GM21717 (cell line): ENCODE measurements around the gene FOXO3.

Source experiments
- ATAC-seq: cut with Tn5 transposase; IDR thresholded peaks from one replicate; pipeline ENCODE4 v1.9.1; 2021; ENCODE audit warnings: mild to moderate bottlenecking, moderate library complexity; ENCODE audit not compliant: unreplicated experiment

Gene FOXO3

DNA sequence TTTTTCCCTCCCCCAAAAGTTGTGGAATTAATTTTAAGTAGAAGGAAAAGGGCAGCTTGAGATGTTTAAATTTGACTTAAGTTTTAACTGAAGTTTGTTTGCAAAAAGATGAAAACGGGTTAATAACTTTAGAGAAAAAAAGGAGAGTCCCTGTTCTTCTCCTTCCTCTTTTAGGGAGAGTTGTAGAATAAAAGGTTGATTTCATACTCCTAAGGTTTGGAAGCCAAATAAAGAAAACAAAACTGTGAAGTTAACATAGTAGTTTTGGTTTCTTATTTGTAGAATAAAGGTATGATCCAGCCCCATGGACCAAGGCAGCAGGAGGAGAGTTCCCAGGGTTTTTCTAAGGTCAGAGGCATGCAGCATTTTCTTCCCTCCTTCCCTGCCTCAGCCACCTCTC is 33.4 kb downstream of the FOXO3 start:
- no peak for ATAC-seq

DNA sequence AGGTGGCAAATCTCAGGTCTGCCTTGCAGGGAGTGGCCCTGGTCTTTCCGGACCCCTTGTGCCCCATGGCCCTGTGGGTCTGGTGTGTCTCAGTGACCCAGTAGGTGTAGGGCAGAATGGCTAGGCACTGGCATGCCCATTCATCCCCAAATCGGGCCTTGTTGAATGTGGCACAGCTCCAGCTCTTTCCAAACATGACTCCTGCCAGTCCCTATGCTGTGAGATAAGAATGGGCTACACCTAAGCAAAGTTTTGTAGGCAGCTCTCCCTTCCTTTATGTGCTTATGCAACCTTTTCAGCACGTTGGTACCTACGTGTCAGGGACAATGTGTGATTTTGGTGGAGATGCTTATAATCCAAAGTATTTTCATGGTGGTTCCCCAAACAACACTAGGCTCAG is 33.9 kb downstream of the FOXO3 start:
- ATAC-seq: no peak

DNA sequence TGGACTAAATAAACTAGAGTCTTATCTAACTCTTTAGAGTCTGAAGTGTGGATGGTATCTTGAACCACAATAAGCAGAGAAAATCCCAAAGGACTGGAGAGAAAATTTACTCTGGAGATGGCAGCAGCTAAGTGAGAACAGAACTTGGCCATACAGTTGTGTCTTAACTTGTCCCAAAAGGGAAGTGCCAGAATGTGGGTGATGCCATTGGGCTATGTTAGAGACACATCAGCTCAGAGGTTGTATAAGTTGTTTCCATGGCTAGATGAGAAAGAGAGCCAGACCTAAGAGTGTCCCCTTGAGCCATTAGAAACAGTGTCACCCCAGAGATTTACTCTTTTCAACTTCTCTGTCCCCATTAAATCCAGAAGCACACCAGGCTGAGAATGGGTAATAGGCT is 36.2 kb downstream of the FOXO3 start:
- ATAC-seq: no peak

DNA sequence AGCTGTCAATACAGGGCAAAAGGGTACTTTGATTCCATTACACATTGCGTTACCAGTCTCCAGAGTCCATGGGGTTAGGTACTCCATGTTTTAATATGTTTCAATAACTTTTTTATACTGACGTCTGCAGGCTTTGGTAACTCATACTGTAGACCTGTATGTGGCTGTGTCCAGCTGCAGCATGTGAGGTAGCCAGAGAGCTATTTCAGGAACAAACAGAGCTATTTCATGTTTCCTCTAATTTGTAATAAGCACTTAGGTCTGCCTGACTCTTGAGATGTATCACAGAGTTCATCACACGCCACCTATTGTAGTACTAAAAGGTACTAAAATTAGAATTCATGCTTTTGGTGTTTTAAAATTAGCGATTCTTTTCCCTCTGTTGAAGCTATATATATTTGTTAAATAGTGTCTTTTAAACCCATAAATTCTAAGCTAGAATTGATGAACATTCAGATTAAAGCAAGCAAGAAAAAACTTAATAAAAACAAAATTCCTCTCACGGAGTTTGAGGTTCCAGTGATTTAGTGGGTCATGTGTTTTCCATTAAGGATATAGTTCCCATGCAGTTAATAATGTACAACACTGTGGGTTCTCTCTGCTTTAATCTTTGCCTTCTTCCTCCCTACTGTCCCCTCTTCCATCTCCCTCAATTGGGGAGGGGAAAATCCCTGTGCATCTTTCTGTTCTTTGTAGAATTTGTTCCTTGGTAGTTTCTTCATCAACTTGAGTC is 37.0 kb downstream of the FOXO3 start:
- ATAC-seq: peak; percentile 30

DNA sequence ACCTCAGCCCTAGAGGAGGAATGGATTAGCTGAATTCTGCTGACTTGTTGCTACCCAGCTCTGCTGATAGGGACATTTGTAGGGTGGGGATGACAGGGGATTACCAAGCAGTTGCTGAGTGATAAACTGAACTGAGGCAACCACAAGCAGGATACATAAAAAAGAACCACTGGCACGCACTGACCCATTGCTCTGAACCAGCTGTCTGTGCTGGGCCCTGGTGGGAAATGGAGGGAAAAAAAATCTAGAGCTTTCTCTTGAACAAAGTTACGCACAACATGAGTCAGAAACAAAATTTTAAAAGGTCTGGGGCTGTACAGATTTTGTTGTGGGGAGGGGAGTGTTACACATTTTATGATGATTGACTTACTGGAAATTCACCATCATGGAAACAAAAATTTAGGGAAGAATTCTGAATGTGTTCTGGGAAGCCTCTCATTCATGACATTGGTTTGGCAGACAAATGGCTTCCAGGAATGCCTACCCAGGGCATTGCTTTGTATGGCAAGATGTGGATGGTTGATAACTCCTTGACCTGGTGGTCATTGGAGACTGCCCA is 37.7 kb downstream of the FOXO3 start:
- ATAC-seq: peak; percentile 91

DNA sequence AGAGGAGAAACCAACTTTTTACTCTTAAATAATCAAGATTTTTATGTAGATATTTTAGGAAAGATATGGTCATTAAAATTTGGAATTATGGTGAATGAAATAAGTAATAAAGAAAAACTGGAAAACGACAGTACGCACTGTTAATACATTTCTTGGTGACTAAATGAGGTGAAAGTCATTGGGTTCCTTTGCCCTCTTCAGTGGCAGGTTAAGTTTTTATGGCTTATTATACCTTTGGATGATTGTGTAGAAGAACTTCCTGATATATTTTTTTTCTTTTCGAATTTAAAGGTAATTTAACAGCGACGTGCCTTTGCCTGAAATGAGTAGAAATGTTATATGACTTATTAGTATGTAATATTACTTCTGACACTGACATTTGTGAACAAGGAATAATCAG is 43.4 kb downstream of the FOXO3 start:
- no peak for ATAC-seq

DNA sequence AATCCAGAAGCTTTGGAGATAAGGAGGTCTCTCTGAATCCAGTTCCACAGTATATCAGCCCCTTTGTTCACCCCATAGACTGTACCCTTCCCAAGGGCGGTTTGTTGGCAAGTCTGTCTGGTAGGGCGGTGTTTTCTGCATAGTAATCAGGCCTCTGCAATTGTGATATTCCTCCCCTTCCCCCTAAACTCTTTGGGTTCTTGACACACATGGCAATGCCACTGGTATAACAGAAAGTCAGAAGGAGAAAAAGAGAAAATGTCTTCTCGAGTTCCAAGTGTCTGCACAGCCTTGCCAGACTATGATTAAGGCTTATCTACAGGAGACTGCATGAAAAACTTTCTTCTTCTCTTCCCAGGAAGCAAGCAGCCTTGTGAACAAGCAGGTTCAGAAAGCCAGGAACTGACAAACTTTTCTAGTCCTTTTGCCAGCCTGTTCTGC is 45.6 kb downstream of the FOXO3 start:
- ATAC-seq: no peak

DNA sequence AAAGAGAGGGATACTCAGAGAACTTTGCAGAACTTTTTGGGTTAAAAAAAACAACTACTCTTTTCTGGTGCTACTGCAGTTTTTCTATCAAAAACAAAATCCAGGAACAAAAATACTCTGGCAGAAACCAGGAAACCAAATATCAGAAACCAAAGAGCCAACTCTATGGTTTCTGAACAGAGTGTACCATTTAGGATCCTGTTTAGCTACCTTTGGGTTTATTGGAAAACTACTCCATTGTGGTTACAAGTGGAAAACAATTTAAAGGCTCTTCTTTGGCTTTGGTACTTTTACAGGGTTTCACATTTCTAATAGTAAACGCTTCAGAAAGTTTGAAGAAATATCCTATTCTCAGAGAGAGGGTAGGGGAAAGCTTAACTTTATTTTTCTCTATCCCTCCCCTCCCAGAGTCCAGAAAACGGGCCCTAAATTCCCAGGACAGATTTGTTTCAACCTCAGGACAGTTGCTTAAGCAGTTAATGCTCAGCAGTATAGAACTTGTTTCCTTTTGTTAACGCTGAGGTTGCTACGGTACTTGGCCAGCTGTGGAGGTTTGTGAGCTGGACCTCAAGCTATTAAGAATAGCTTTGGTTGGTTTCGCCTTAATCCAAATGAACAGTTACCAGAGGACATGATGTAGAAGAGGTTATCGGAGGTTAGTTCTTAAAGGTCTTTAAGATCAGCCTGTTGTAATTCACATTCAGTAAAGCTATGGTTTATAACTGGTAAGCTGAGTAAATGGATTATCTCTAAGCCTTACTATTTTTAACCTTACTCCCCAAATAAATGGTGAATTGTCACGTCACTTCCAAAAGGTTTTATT is 47.9 kb downstream of the FOXO3 start:
- ATAC-seq: no peak

DNA sequence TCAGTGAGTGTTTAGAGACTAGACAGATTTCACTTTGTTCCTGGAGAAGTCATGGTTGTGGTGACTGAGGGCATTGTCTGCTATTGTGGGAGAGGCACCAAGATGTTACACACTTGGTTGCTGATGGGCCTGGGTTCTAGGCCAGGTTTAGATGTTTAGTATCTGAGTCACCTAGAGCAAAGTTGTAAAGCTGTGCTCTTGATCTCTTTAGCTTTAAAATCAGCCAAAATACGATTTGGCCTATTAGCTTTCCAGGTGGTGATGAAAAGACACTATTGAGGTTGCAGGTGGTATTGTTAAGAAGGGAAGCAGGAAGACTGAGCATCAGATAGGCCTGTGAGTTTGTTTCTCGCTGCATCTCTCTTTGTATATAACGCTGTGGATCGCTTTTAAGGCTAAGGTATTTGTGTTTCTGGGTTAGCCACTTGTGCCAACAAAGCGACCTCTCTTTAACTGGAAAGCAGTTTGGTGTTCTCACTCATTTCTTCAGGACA is 48.6 kb downstream of the FOXO3 start:
- no peak for ATAC-seq

DNA sequence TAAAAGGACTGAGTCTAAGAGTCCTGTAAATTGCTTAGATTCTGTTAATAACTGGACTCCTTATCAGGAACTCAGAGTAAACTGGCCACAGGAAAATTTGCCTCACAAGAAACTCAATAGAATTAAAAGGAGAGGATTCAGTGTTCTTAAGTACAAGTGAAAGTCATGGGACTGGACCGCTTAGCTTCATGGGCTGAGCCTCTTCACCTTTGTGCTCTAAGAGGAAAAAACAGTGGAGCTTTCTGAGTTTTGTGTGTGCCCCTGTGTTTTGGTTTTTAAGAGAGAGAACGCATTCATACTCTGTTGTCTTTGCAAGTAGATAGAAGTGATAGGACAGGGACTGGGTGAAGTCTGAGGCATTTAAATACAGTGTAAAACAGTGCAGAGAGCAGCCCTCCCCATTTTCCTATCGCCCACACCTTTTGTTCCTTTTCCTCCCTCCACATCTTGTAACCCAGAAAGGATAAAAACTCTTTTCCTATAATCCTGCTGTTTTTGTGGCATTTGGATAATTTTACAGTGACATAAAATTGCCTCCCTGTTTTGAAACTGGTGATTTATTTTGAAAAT is 49.6 kb downstream of the FOXO3 start:
- no peak for ATAC-seq

DNA sequence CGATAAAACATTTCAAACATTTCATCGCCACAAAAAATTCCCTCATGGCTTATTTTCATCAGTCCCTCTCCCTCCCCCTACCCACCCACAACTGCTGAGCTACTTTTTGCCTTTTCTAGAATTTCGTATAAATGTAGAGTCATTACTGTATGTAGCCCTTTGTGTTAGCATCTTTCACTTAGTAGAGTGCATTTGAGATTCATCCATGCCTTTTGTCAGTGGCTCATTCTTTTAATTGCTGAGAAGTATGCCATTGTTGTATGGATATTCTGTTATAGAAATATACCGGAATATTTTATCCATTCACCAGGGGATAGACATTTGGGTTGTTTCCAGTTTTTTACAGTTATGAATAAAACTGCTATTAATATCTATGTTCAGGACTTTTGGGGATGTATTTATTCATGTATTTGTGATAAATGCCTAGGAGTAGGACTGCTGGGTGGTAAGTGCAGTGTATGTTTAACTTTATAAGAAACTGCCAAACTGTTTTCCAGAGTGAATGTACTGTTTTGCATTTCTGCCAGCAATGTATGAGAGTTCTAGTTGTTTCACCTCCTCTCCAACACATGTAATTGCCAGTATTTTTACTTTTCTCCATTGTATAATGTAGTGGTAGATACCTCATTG is 50.4 kb downstream of the FOXO3 start:
- no peak for ATAC-seq

DNA sequence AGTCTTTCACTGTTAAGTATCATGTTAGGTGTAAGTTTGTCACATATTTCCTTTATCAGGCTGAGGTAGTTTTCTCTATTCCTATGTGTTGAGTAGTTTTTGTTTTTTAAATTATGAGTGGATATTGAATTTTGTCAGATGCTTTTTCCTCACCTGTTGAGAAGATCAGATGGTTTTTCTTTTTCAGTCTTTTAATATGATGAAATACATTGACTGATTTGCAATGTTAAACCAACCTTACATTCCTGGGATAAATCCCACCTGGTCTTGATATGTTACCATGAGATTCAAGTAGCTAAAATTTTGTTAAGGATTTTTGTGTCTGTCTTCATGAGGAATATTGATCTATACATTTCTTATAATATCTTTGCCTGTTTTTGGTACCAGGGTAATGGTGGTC is 52.1 kb downstream of the FOXO3 start:
- no peak for ATAC-seq

DNA sequence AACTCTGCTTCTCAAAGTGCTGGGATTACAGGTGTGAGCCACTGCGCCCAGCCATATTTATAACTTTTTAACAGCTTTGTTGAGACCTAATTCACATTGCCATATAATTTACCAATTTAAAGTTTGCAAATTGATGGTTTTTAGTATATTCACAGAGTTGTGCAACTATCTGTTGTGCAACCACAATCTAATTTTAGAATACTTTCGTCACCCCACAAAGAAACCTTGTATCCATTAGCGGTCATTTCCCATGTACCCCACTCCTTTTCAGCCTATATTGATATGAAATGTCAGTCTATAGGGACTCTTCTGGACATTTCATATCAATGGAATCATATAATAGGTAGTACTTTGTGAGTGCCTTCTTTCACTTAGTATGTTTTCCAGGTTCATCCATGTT is 55.8 kb downstream of the FOXO3 start:
- ATAC-seq: no peak

DNA sequence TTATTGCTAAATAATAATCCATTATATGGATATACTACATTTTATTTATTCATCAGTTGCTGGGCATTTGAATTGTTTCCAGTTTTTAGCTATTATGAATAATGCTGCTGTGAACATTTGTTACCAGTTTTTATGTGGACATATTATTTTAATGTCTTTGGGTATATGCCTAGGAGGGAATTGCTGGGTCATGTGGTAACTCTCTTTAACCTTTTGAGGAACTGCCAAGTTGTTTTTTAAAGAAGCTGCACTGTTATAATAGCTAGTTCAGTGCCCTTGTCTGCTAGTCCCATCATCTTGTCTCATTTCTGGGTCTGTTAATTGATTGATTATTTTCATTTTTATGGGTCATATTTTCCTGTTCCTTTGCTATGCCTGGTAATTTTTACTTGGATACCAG is 56.3 kb downstream of the FOXO3 start:
- no peak for ATAC-seq

DNA sequence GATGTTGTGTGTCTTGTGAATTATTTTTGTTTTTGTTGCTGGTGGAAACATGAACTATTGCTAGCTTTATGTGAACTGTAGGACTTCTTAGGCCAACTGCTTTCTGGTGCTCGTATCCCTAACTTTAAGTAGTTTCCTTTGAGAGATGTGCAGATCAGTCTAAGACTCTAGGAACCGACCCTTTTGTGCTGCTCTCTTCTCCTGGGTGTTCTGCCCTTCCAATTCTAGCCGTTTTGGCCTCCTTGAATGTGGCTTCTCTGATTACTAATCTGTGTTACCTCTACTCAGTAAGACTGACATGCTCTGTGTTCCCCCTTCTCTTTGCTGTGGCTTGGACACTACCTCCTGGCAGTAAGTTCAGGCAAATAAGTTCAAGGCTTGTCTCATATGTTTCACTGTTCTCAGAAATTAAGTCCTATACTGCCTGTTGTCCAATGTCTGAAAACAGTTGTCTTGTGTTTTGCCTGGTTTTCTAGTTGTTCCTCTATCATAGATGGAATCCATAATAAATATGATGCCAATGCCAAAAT is 58.0 kb downstream of the FOXO3 start:
- peak; percentile 60 for ATAC-seq

DNA sequence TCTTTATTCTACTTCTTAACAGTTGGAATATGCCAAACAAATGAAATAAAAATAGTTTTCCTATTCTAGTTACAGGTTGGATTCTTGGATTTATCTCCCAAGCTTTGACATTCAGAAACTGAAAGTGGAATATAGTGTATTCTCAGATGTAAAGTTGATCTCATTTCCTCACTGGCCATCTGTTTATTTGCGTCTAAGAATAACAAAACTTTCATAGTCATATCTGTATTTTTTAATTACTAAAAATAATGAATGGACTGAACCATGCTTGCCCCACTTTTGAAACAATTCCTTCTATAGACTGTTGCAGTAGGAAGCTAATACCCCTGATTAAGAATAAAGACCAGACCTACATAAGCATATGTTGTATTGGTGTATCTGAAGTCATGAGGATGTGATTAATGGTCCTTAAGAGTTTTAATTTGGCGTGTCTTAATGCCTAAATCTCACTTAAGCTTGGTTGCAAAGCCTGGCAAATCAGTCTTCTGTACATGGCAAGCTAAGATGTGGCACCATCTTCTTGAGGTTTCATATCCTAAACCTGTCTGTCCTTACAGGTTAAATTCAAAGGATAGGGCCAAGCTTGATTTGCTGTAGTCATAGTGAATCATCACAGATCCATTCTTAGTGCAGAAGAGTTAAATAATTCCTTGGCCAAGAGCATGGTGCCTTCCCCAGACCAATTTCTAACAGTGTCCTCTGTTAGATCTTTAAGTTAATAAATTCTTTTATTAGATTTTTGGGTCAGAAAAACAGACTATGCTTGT is 58.9 kb downstream of the FOXO3 start:
- ATAC-seq: no peak

DNA sequence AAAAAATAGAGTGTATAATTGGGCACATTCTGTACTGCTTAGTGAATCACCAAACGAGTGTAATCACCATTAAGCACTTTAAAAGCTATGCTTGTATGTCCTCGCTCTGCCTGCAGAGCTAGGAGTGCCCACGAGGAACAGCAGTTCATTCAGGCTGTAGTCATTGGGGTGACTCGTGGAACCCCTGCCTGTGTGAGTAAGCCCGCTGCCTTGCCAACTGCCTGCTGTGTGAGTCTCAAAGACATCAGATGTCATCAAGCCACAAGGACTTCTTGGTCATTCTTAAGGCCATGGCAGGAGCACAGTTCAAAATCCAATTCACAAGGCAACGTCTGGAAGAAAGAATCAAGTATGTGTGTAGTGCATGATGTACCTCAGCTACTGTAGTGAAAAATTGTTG is 60.4 kb downstream of the FOXO3 start:
- ATAC-seq: no peak

DNA sequence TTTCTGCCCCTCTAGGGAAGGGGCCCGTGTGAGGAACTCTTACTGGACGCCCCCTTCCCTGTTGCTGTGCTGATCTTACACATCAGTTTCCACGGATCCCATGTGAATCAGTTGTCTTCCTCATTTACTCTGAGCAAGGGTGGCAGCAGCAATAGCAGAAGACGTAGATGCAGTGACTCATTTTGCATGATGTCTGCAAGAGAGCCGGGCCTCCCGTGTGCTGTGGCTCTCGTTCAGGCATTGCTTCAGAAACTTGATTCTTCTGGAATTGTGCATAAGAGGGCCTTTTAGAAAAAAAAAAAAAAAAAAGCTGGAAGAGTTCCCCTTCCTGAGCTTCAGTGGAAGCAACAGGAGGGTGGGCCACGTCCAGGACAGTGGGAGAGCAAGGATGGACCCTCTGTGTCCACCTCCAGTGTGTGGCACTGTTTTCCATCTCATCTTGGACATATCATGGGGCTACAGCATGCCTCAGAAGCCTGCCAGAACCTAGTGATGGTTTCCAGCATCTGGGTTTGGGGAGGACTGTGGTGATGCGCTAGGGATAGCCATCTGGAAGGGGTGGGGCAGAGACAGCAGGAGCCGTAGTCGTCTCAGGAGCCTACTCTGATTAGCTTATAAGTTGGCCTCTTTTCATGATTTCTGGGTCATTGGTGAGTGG is 62.1 kb downstream of the FOXO3 start:
- ATAC-seq: no peak

DNA sequence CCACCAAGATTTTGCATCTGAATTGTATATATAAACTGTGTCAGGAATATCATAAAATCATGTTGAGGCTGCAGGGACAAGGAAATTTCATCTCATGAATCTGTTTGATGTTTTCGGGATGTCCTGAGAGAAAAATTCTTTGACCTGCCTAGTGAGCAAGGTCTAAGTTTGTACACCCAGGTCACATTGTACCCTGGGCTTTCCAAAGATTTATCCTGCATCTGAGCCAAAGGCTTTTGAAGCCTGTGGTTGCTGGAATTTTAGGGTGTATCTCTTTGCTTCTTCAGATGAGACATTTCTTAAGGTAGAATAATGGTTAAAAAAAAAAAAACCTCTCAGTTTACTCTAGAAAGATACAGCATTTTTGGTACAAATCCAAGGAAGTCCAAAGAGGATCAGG is 63.3 kb downstream of the FOXO3 start:
- ATAC-seq: no peak

DNA sequence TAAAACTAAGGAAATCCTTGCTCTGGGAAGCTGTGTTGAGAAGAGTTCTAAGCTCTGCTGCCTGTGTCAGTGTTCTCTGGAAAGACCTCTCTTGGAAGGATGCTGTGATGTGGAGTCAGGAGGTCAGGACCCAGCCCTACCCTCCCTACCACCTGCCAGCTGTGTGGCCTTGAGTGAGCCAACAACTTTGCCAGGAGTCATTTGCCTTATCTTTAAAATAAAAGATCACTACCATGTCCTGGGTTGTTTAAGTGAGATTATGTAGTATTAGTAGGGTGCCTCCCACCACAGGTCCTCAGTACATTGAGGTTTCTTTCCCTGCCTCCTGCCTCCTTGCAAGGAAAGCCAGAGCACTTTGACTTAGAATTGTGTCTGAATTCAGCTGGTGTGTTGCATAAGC is 64.9 kb downstream of the FOXO3 start:
- no peak for ATAC-seq
